Omental fat pad (tissue), 4 donors: ENCODE data around the gene ALDOC. TPM values are rescaled to one million over a fixed set of nuclear protein-coding genes. Genes with fewer than 3 reads are reported as not detected.
"Not testable (repeated sequence)": the region's sequence is repeated elsewhere in the genome, so short reads cannot be mapped to it uniquely, and the experiment has no call there.

Source experiments
- ATAC-seq: fragments of 150-250 bp; one replicate; pipeline ENCODE4 v1.9.1; 2016; ENCODE audit warnings: mild to moderate bottlenecking, moderate library complexity; ENCODE audit not compliant: low FRiP score
- DNase-seq: peaks from one replicate; pipeline ENCODE4 v3.0.0-alpha.2; 2019; ENCODE audit warnings: low spot score
- total RNA-seq, 4 donors: library from RNA; depleted of rRNA; stranded (reverse); fragments of >200 nt; gene quantifications; one replicate each; pipeline ENCODE4 v1.1.0, GENCODE V29; 2016
- TF ChIP-seq, protein P1 (sequence below), 3 donors: fragments of 450-650 bp; IDR thresholded peaks; one replicate each; pipeline ENCODE4 v1.5.1; 2016 to 2017; ENCODE audit warnings: antibody characterized with exemption in 3 of 3, mild to moderate bottlenecking in 3 of 3, moderate library complexity in 2 of 3

The ALDOC gene
- total RNA-seq, 4 donors from 2014 or later: 17.3 to 83.0 (median 33.6) TPM

DNA sequence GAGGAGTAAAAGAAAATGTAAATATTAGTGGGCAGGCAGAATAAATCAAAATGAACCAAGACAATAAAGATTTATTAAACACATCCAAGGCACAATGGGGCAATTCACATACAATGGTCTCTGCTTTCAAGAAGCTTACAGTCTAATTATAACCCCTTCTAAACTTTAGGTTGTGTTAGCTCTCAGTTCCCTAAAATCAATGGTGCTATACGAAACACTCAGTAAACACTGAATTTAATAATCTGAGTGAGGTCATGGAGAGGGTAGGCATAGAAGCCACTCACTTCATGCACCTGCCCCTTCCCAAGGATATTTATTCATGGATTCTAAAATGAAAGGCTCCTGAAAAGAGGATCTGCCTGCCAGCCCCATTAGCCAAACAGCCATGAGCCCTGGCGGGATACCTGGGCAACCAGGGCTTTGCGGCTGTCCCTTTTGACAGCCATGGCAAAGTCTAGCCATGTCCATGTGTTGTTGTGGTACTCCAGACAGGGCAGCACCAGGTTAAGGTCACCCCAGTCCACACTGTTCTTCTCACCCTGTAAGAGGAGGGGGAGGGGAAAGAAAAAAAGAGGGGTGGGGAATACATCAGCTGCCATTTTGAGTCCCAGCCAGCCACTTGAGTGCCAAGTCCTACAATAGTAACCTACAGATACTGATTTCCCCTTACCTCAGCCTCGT lies 38.7 kb upstream of the ALDOC start:
- ATAC-seq: no peak
- no peak for DNase-seq
- TF ChIP-seq, protein P1, sequence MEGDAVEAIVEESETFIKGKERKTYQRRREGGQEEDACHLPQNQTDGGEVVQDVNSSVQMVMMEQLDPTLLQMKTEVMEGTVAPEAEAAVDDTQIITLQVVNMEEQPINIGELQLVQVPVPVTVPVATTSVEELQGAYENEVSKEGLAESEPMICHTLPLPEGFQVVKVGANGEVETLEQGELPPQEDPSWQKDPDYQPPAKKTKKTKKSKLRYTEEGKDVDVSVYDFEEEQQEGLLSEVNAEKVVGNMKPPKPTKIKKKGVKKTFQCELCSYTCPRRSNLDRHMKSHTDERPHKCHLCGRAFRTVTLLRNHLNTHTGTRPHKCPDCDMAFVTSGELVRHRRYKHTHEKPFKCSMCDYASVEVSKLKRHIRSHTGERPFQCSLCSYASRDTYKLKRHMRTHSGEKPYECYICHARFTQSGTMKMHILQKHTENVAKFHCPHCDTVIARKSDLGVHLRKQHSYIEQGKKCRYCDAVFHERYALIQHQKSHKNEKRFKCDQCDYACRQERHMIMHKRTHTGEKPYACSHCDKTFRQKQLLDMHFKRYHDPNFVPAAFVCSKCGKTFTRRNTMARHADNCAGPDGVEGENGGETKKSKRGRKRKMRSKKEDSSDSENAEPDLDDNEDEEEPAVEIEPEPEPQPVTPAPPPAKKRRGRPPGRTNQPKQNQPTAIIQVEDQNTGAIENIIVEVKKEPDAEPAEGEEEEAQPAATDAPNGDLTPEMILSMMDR (IDR thresholded peaks at IDR 0.05): no peak

- no peak for ATAC-seq
- no peak for DNase-seq
- TF ChIP-seq, protein P1 (IDR thresholded peaks at IDR 0.05): no peak
Measured at GRCh38 chr17:28613931-28614381, 37.3 kb upstream of the ALDOC start, which contains the start of gene RSKR. TSS of gene RSKR (minus strand) at chr17:28614185. CDS start at chr17:28614161, 24 bp downstream.

- TF ChIP-seq, protein P1 (IDR thresholded peaks at IDR 0.05): no peak
- ATAC-seq (no peak), DNase-seq (no peak)
Measured at GRCh38 chr17:28612936-28613872, 36.5 kb upstream of the ALDOC start.

GRCh38 chr17:28612531-28612930 lies 35.8 kb upstream of the ALDOC start:
- DNase-seq: no peak
- no peak for ATAC-seq
- TF ChIP-seq, protein P1 (IDR thresholded peaks at IDR 0.05): no peak

- TF ChIP-seq, protein P1 (IDR thresholded peaks at IDR 0.05): no peak
- no peak for ATAC-seq
- DNase-seq: no peak
Measured at GRCh38 chr17:28610376-28610775, 33.7 kb upstream of the ALDOC start.

- ATAC-seq, DNase-seq: not testable (repeated sequence)
Measured at GRCh38 chr17:28604031-28604430, 27.3 kb upstream of the ALDOC start.
